KBM-7 (cell line): ENCODE results near the gene SPTBN1.

ENCODE experiments used
- DNase-seq: peaks from one replicate; pipeline ENCODE4 v3.0.0-alpha.2; 2015
- in situ Hi-C: fragments of 300-500 bp; cut with MboI; formaldehyde crosslinking; loops from 2 replicates; pipeline ENCODE4 v1.14.3; 2020; ENCODE audit warnings: low sequenced_read_pairs, low pct_unique_long_range_greater_than_20kb, mixed read lengths

Gene SPTBN1

DNA sequence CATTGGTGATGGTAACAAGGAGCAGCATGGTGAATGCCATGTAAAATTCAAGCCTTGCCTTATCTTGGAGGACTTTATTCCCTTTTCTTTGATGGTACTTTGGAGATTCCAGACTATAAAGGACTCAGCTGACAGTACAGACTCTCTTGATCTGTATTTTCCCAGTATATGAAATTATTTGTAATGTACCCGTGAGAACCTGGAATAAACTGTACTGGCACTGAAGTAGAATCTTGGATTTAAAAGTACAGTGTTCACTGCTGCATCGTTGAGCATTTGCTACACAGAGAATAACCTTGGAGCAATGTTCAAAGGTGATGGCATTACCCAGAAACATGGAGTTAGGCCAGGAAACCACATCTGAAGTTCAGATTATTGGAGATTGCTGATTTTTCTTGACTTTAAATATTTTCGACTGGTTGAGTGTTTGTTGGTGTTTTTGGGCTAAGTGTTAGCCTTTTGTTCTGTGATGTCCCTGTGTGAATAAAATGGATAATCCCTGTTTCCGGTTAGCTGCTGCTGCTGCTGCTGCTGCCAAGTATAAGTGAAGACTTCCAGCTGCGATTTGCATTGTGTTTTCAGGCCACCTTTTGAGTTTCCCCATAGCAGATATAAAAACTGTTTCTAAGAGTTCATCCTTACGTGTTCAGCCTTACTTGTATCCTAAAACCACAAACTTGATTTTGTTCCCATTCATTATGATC, 122.0 kb downstream of the SPTBN1 start:
- DNase-seq: no peak
- in situ Hi-C loops: no loop called here

DNA sequence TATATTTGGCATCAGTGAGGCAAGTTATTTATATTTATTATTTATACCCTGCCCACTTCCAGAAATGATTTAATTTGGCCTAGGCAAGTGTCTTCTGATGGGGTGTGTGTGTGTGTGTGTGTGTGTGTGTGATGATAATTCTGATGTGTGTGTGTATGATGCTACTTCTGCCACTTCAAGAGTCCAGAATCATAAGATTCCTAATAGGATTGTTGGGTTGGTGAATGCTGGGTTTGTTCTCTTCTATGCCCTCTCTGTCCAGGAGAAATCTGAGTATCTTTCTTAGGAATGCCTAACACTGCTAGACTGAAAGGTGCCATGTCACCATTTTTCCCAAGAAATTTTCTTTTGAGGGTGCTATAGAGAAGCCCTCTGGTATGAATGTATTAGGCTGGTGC, 122.5 kb downstream of the SPTBN1 start:
- no peak for DNase-seq
- in situ Hi-C loops: no loop called here

- in situ Hi-C loops: no loop called here
- DNase-seq: no peak
These were observed 123.0 kb downstream of the SPTBN1 start for GRCh38 chr2:54579061-54579681.

- peak; percentile 49 for DNase-seq
- in situ Hi-C loops: no loop called here
These were observed 123.8 kb downstream of the SPTBN1 start for GRCh38 chr2:54579682-54580620.

GRCh38 chr2:54581326-54582039, 125.4 kb downstream of the SPTBN1 start:
- in situ Hi-C loops: no loop called here
- peak; percentile 78 for DNase-seq

DNA sequence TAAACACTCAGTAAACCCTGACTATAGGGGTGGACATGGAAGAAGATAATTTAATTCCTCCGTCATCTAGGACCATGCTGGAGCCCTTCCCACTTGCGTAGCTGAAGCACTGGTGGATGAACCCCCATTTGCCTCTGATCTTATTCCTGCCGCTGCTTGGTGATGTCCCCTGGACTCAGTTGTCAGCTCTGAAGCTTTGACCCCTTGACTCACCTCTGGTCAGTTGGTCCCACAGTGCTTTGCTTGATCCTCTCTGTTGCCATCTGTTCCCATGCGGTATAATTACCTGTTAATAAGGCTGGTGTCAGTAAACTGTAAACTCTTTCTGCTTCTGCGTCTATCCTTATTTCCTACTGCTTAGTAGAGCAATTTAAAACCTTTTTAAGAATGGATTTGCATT, 126.9 kb downstream of the SPTBN1 start:
- in situ Hi-C loops: no loop called here
- no peak for DNase-seq

- no peak for DNase-seq
- in situ Hi-C loops: no loop called here
These were observed 128.5 kb downstream of the SPTBN1 start for GRCh38 chr2:54584598-54584997.

GRCh38 chr2:54585136-54585733, 129.1 kb downstream of the SPTBN1 start:
- in situ Hi-C loops: no loop called here

DNA sequence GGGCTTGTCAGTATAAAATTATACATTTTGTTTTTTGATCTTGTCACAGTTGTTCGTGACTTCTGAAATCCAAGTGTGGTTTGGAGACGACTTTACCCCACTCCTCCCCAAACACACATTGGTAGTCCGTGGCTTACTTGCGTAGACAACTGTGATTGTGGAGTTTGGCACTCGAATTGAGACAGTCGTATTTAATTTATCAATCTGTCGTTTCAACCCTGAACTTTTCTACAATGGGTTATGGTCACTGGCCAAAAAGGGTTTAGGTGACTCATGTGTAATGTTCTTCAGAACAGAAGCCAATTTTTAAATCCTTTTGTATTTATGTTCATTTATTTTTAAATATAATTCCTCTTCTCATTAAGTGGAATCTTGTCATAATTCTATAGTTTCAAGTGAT, 129.9 kb downstream of the SPTBN1 start:
- no peak for DNase-seq
- in situ Hi-C loops: no loop called here

More at GRCh38 chr2:54585136-54585733, 129.1 kb downstream of the SPTBN1 start:
- no peak for DNase-seq

GRCh38 chr2:54586494-54586893, 130.4 kb downstream of the SPTBN1 start:
- in situ Hi-C loops: no loop called here
- DNase-seq: no peak

DNA sequence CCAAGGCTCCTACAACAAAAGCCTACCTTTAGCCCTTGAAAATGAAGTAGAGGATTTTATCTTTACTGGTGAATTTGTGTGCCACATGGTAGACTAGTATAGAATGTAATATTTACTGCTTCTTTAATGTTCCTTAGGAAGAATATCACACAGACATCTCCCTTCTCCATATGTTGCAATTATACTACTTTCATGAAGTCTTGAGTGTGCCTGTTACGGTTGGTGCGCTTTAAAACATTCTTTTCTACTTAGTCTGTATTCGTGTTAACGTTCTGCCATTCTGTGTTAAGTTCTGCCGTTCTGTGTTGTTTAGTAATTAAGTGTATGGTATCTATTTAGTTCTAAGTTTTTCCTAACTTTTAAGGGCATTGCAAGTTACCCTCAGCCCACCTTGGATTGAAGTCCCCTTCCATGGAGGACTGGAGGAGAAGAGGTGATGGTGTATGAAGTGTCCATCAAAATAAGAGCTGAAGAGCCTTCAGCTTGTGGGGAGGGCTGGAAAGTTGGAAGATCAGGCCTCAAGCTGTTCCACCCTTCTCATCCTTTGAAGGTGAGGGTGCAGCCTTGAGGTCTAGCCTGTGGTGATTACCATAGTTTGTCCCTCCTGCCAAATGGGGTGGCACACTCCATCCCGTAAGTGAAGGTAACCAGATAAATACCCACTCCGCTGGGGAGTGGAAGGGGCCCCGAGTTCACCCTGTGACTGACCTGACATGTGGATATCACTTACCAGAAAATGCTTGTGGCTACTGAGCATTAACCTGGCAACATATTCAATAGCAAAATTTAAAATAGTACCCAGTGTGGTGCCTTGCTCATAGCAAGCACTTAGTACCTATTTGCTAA, 131.3 kb downstream of the SPTBN1 start:
- in situ Hi-C loops: no loop called here
- DNase-seq: no peak

DNA sequence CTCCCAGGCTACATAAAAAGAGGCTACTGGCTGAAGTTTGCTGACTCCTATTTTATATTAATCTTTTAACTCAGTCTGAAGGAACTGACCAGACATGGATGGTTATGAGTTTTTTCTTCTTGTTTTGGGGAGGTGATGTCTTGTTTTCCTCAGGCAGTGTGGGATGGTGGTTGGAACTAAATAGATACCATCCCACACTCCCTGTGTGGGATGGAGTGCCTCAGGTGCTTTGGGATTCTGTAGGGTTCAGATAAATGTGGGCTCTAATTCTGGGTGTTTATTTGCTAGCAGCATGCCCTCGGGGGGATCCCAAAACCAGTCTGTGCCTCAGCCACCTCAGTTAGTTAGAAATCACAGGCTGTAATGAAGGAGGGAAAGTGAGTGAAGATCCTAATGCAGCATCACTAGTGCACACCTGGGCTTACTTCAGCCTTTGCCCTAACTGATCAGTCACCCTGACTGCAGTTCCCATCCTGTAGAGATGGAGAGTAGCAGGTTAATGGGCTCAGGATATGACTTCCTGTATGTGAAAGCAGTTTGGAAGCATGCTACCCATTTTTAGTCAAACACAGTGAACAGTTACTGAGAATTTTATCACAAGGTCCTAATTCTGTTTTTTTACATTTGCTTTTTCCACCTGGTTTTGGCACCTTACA, 132.2 kb downstream of the SPTBN1 start:
- no peak for DNase-seq
- in situ Hi-C loops: no loop called here

DNA sequence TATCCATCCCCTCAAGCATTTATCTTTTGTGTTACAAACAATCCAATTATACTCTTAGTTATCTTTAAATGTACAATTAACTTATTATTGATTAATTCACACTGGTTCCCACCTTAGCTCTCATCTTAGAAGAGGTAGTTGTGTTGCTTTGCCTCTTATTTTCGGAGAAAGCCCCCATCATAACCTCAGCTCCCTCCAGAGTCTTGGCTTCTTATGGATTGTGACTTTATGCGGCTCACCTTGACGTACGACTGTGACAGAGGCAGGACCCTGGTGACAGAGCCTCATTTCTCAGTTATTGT, 132.9 kb downstream of the SPTBN1 start:
- in situ Hi-C loops: no loop called here
- no peak for DNase-seq

- DNase-seq: peak; percentile 93
- in situ Hi-C loops: no loop called here
These were observed 133.5 kb downstream of the SPTBN1 start for GRCh38 chr2:54589340-54590215.

- no peak for DNase-seq
- in situ Hi-C loops: no loop called here
These were observed 134.3 kb downstream of the SPTBN1 start for GRCh38 chr2:54590216-54591120.

DNA sequence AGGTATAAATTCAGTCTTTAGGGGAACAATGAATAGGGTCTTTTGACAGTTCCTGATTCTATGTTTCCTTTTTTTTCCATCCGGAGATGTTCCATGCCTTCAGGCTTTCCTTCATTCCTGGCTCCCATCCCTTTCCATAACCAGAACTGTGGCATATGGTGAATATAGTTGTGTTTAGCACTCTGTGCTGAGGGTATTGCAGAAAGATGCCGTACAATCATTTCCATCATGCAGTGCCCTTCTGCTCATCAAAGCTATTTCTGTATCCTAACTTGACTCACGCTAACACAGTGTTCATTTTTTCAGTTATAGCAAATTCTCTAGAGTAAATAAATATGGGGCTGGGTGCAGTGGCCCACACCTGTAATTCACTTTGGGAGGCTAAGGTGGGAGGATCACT, 135.4 kb downstream of the SPTBN1 start:
- in situ Hi-C loops: no loop called here
- DNase-seq: no peak
